IMR-90 (cell line): Measurements from ENCODE around the gene MECR. TPM values are rescaled to one million over a fixed set of nuclear protein-coding genes. Genes with fewer than 3 reads are reported as not detected.

Experiments used
- ATAC-seq: fragments of 200-7000 bp; cut with Tn5 transposase; 2 replicates; pipeline ENCODE4 v1.9.1; 2020; ENCODE audit warnings: low read depth, mild to moderate bottlenecking, moderate library complexity
- BruUV-seq: library from RNA; stranded (reverse); fragments of 400-500 nt; replicated peaks from 2 replicates; lab custom pipeline; 2021; lab: Mats Ljungman, UMichigan
- CTCF ChIA-PET: fragments of 300-600 bp; formaldehyde crosslinking; extraction: SDS; loops from one replicate; lab custom pipeline; 2021; ENCODE audit warnings: antibody characterized with exemption; lab: Yijun Ruan, JAX
- POLR2A ChIA-PET: fragments of 300-600 bp; sonication (Branson Sonifier 250); formaldehyde crosslinking; loops from one replicate; lab custom pipeline; 2022; ENCODE audit warnings: antibody characterized with exemption; ENCODE audit not compliant: unreplicated experiment; lab: Charles Lee
- DNase-seq: peaks from one replicate; pipeline ENCODE4 v3.0.0; 2013
- H2AFZ ChIP-seq: replicated peaks from 2 replicates; pipeline ENCODE3; 2013; ENCODE audit warnings: low read length, mild to moderate bottlenecking; ENCODE audit not compliant: poor library complexity
- H2AK5ac ChIP-seq: 2 replicates; pipeline ENCODE4 v1.6.1; 2013; ENCODE audit warnings: low read depth, low read length, inconsistent platforms
- H2AK9ac ChIP-seq: replicated peaks from 2 replicates; pipeline ENCODE3; 2013; ENCODE audit warnings: mild to moderate bottlenecking, low read depth, low read length, moderate library complexity; ENCODE audit not compliant: poor library complexity
- H2BK120ac ChIP-seq: 2 replicates; pipeline ENCODE4 v1.6.1; 2013; ENCODE audit warnings: low read depth, low read length, inconsistent platforms
- H2BK15ac ChIP-seq: 3 replicates; pipeline ENCODE4 v1.6.1; 2013; ENCODE audit warnings: low read depth, low read length, inconsistent platforms
- H2BK20ac ChIP-seq: 2 replicates; pipeline ENCODE4 v1.6.1; 2013; ENCODE audit warnings: low read depth, mild to moderate bottlenecking, inconsistent platforms, low read length, moderate library complexity
- H2BK5ac ChIP-seq: 2 replicates; pipeline ENCODE4 v1.6.1; 2013; ENCODE audit warnings: mild to moderate bottlenecking, low read depth, low read length, inconsistent platforms; ENCODE audit not compliant: poor library complexity, severe bottlenecking
- H3K14ac ChIP-seq: replicated peaks from 2 replicates; pipeline ENCODE4 v1.6.1; 2013; ENCODE audit warnings: low read depth, low read length, inconsistent platforms
- H3K18ac ChIP-seq: 2 replicates; pipeline ENCODE4 v1.6.1; 2013; ENCODE audit warnings: low read depth, low read length, control low read depth
- H3K23ac ChIP-seq: 2 replicates; pipeline ENCODE4 v1.6.1; 2013; ENCODE audit warnings: low read depth, low read length, inconsistent platforms
- H3K27ac ChIP-seq: 2 replicates; pipeline ENCODE4 v1.5.1; 2013; ENCODE audit warnings: mild to moderate bottlenecking, control low read depth, low read length; ENCODE audit not compliant: insufficient read depth
- H3K27me3 ChIP-seq: 2 replicates; pipeline ENCODE4 v1.6.1; 2013; ENCODE audit warnings: low read length; ENCODE audit not compliant: control insufficient read depth, insufficient read depth
- H3K36me3 ChIP-seq: 2 replicates; pipeline ENCODE4 v1.6.1; 2013; ENCODE audit warnings: low read length, mixed read lengths; ENCODE audit not compliant: control insufficient read depth, insufficient read depth
- H3K4ac ChIP-seq: 2 replicates; pipeline ENCODE4 v1.6.1; 2013; ENCODE audit warnings: low read depth, low read length, inconsistent platforms
- H3K4me1 ChIP-seq: 2 replicates; pipeline ENCODE4 v1.6.1; 2013; ENCODE audit warnings: low read length, mixed read lengths; ENCODE audit not compliant: control insufficient read depth, insufficient read depth
- H3K4me2 ChIP-seq: 2 replicates; pipeline ENCODE4 v1.6.1; 2013; ENCODE audit warnings: low read depth, mild to moderate bottlenecking, control low read depth, low read length, moderate library complexity
- H3K4me3 ChIP-seq: 2 replicates; pipeline ENCODE4 v1.5.1; 2013; ENCODE audit warnings: low read depth, mild to moderate bottlenecking, control low read depth, low read length, moderate library complexity; ENCODE audit not compliant: insufficient read depth
- H3K56ac ChIP-seq: 2 replicates; pipeline ENCODE4 v1.6.1; 2013; ENCODE audit warnings: low read length, inconsistent platforms; ENCODE audit not compliant: insufficient read depth; ENCODE audit errors: extremely low read depth
- H3K79me1 ChIP-seq, 2 experiments: 2 replicates each; pipeline ENCODE4 v1.6.1; 2013; ENCODE audit warnings: low read length in 2 of 2, inconsistent platforms in 1 of 2, low read depth in 1 of 2
- H3K9ac ChIP-seq: 2 replicates; pipeline ENCODE4 v1.6.1; 2013; ENCODE audit warnings: low read depth, low read length, control low read depth
- H3K9me1 ChIP-seq: 2 replicates; pipeline ENCODE4 v1.6.1; 2013; ENCODE audit warnings: low read length, inconsistent platforms; ENCODE audit not compliant: insufficient read depth
- H3K9me3 ChIP-seq: 2 replicates; pipeline ENCODE4 v1.6.1; 2013; ENCODE audit warnings: low read length; ENCODE audit not compliant: control insufficient read depth, insufficient read depth
- H4K20me1 ChIP-seq: 2 replicates; pipeline ENCODE4 v1.6.1; 2013; ENCODE audit warnings: low read length, inconsistent platforms; ENCODE audit not compliant: insufficient read depth
- H4K5ac ChIP-seq: 2 replicates; pipeline ENCODE4 v1.6.1; 2013; ENCODE audit warnings: mild to moderate bottlenecking, low read depth, low read length, control low read depth
- H4K8ac ChIP-seq, 2 experiments: 2 replicates each; pipeline ENCODE4 v1.6.1; 2013; ENCODE audit warnings: low read depth in 2 of 2, low read length in 2 of 2, control low read depth in 1 of 2, inconsistent platforms in 1 of 2
- H4K91ac ChIP-seq: 2 replicates; pipeline ENCODE4 v1.6.1; 2013; ENCODE audit warnings: low read depth, low read length, inconsistent platforms; ENCODE audit not compliant: insufficient read depth
- BHLHE40 ChIP-seq: fragments of 150-350 bp; IDR thresholded peaks from 2 replicates; pipeline ENCODE4 v1.6.1; 2016; ENCODE audit warnings: mild to moderate bottlenecking, low read depth, low read length
- CEBPB ChIP-seq: IDR thresholded peaks from 2 replicates; pipeline ENCODE4 v1.6.1; 2012; ENCODE audit warnings: low read depth, low read length, improper control_type of control experiment
- CHD1 ChIP-seq: IDR thresholded peaks from 2 replicates; pipeline ENCODE4 v1.6.1; 2012; ENCODE audit warnings: low read depth, low read length, improper control_type of control experiment
- ELK1 ChIP-seq: fragments of 150-350 bp; IDR thresholded peaks from 2 replicates; pipeline ENCODE4 v1.6.1; 2016; ENCODE audit warnings: low read depth, mild to moderate bottlenecking, low read length, moderate library complexity, borderline replicate concordance
- FOS ChIP-seq: fragments of 150-350 bp; IDR thresholded peaks from 2 replicates; pipeline ENCODE4 v1.6.1; 2016; ENCODE audit warnings: low read depth, low read length
- MAFK ChIP-seq: IDR thresholded peaks from 2 replicates; pipeline ENCODE4 v1.6.1; 2012; ENCODE audit warnings: low read depth, low read length, improper control_type of control experiment
- MAZ ChIP-seq: IDR thresholded peaks from 2 replicates; pipeline ENCODE4 v1.6.1; 2012; ENCODE audit warnings: low read depth, mild to moderate bottlenecking, low read length, improper control_type of control experiment, moderate library complexity, borderline replicate concordance
- MXI1 ChIP-seq: IDR thresholded peaks from 2 replicates; pipeline ENCODE4 v1.6.1; 2012; ENCODE audit warnings: low read depth, mild to moderate bottlenecking, low read length, moderate library complexity, borderline replicate concordance
- NFE2L2 ChIP-seq: fragments of 150-350 bp; IDR thresholded peaks from 2 replicates; pipeline ENCODE4 v1.6.1; 2016; ENCODE audit warnings: low read depth, mild to moderate bottlenecking, low read length
- POLR2A ChIP-seq: IDR thresholded peaks from 2 replicates; pipeline ENCODE4 v1.6.1; 2012; ENCODE audit warnings: mild to moderate bottlenecking, low read depth, low read length
- RCOR1 ChIP-seq: IDR thresholded peaks from 2 replicates; pipeline ENCODE4 v1.6.1; 2012; ENCODE audit warnings: mild to moderate bottlenecking, low read length, improper control_type of control experiment; ENCODE audit not compliant: insufficient replicate concordance
- RFX5 ChIP-seq: IDR thresholded peaks from 2 replicates; pipeline ENCODE4 v1.8.0; 2012; ENCODE audit warnings: low read depth, mild to moderate bottlenecking, low read length, moderate library complexity
- SMC3 ChIP-seq: fragments of 150-350 bp; IDR thresholded peaks from 2 replicates; pipeline ENCODE4 v1.6.1; 2016; ENCODE audit warnings: low read depth, mild to moderate bottlenecking, antibody characterized with exemption, low read length, moderate library complexity
- USF2 ChIP-seq: fragments of 150-350 bp; IDR thresholded peaks from 2 replicates; pipeline ENCODE4 v1.6.1; 2017; ENCODE audit warnings: mild to moderate bottlenecking, antibody characterized with exemption, low read length, low read depth
- WGBS, 2 experiments: methylation state at CpG; one replicate each; pipeline versions ENCODE4 v1.1.5 to v1.1.7; 2013; ENCODE audit warnings: missing lambda C conversion rate in 2 of 2; ENCODE audit not compliant: insufficient read length in 1 of 2; ENCODE audit errors: extremely low coverage in 2 of 2; 5-methylcytosine and 5-hydroxymethylcytosine counted together
- dilution Hi-C: fragments of 300-500 bp; cut with HindIII; formaldehyde crosslinking; loops from one replicate; pipeline ENCODE4 v1.14.3; 2018; ENCODE audit warnings: low sequenced_read_pairs; ENCODE audit not compliant: unreplicated experiment
- in situ Hi-C: fragments of 300-500 bp; cut with MboI; formaldehyde crosslinking; loops from 3 replicates; pipeline ENCODE4 v1.14.3; 2019; ENCODE audit warnings: low sequenced_read_pairs, inconsistent platforms, mixed read lengths
- intact Hi-C: fragments of 100-400 bp; cut with micrococcal nuclease; formaldehyde crosslinking; loops from 2 replicates; pipeline ENCODE4 v1.10.0; 2022
- polyA plus RNA-seq, 3 experiments: library from polyadenylated mRNA; depleted of rRNA; stranded (reverse); fragments of >200 nt; gene quantifications; 2 replicates each; pipeline ENCODE4 v1.2.3, GENCODE V29; 2012; ENCODE audit warnings: low replicate concordance in 1 of 3
- total RNA-seq: library from RNA; depleted of rRNA; stranded (reverse); fragments of >200 nt; gene quantifications from 2 replicates; pipeline ENCODE4 v1.2.3, GENCODE V29; 2012
- TF ChIP-seq, protein P1 (sequence below): conservative IDR thresholded peaks from 2 replicates; pipeline ENCODE4 v1.5.1; 2012; ENCODE audit warnings: mild to moderate bottlenecking, low read depth, low read length, improper control_type of control experiment

Gene MECR
- total and polyA plus RNA-seq, 2 of the 4 experiments (the other 2 are of a cell fraction) = 20.3 to 24.8 TPM

GRCh38 chr1:29183287-29183686 lies 47.4 kb downstream of the MECR start:
- H2BK15ac ChIP-seq = no peak overlapping the region
- H3K23ac ChIP-seq = no peak overlapping the region
- H2BK120ac ChIP-seq = no peak overlapping the region
- H3K79me1 ChIP-seq = peaks cover 0 to 18% of the 10 kb centered on the region in 2 experiments; a peak in 2 of 4 replicates
- no TSS peak for BruUV-seq
- no peak overlapping the region for H2AK5ac ChIP-seq
- H3K36me3 ChIP-seq = peaks cover 5% of the 10 kb centered on the region
- no peaks in the 10 kb centered on the region for H3K9me3 ChIP-seq
- H4K5ac ChIP-seq = no peak overlapping the region
- DNase-seq = no peak
- no peak overlapping the region for H4K91ac ChIP-seq
- no peak overlapping the region for H3K18ac ChIP-seq
- H3K14ac ChIP-seq = no peak overlapping the region
- H3K4me2 ChIP-seq = no peak overlapping the region
- WGBS, 2 experiments = no CpG with 5 or more reads among the region's 1 CpG
- H3K56ac ChIP-seq = no peak overlapping the region
- H3K27ac ChIP-seq = no peak overlapping the region
- no peak overlapping the region for H3K9ac ChIP-seq
- ChIA-PET POLR2A (no interaction called here), CTCF (interaction anchor here (0.7 to 2.3 kb wide), 3 partner anchors 14 to 301 kb away, joined by 3 to 9 read pairs (median 3); no protein-coding TSS in a partner anchor)
- no peak overlapping the region for H2BK20ac ChIP-seq
- intact Hi-C loops = loop anchor here (2.0 to 5.0 kb wide), 2 partner anchors 14 to 301 kb away; no protein-coding TSS in a partner anchor
- H2BK5ac ChIP-seq = no peak overlapping the region
- H3K4ac ChIP-seq = no peak overlapping the region
- dilution Hi-C loops = no loop called here
- H3K4me1 ChIP-seq = peaks cover 4% of the 10 kb centered on the region; the same call in 1 of the 2 replicates
- no peak overlapping the region for H2AK9ac ChIP-seq
- in situ Hi-C loops = no loop called here
- H4K8ac ChIP-seq = no peak overlapping the region
- H2AFZ ChIP-seq = no peak overlapping the region
- TF ChIP-seq CEBPB (no peak), RFX5 (no peak), SMC3 (no peak), USF2 (no peak), ELK1 (no peak), MAZ (no peak), CHD1 (no peak), FOS (no peak), MAFK (no peak), BHLHE40 (no peak), POLR2A (no peak), RCOR1 (no peak), MXI1 (no peak), NFE2L2 (no peak)
- TF ChIP-seq, protein P1, sequence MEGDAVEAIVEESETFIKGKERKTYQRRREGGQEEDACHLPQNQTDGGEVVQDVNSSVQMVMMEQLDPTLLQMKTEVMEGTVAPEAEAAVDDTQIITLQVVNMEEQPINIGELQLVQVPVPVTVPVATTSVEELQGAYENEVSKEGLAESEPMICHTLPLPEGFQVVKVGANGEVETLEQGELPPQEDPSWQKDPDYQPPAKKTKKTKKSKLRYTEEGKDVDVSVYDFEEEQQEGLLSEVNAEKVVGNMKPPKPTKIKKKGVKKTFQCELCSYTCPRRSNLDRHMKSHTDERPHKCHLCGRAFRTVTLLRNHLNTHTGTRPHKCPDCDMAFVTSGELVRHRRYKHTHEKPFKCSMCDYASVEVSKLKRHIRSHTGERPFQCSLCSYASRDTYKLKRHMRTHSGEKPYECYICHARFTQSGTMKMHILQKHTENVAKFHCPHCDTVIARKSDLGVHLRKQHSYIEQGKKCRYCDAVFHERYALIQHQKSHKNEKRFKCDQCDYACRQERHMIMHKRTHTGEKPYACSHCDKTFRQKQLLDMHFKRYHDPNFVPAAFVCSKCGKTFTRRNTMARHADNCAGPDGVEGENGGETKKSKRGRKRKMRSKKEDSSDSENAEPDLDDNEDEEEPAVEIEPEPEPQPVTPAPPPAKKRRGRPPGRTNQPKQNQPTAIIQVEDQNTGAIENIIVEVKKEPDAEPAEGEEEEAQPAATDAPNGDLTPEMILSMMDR = no peak
- no peak overlapping the region for H3K4me3 ChIP-seq
- H3K27me3 ChIP-seq = no peaks in the 10 kb centered on the region
- H3K9me1 ChIP-seq = peaks cover 16% of the 10 kb centered on the region
- H4K20me1 ChIP-seq = peaks cover 33% of the 10 kb centered on the region
- ATAC-seq = no peak
